SU-DHL-6 (cell line): ENCODE measurements around the gene PNMA8B.

Experiments
- EZH2phosphoT487 ChIP-seq: fragments of 200-600 bp; sonication (generic), shearing (Covaris generic); conservative IDR thresholded peaks from 2 replicates; pipeline ENCODE4 v1.6.1; 2018; ENCODE audit warnings: mild to moderate bottlenecking, antibody characterized with exemption, low read length, moderate library complexity, mixed read lengths
- TF ChIP-seq, protein P1 (sequence below): fragments of 200-600 bp; sonication (generic); IDR thresholded peaks from one replicate; pipeline ENCODE4 v1.5.1; 2017; ENCODE audit warnings: antibody characterized with exemption, mild to moderate bottlenecking, low read length, moderate library complexity; ENCODE audit not compliant: insufficient read depth, poor library complexity, severe bottlenecking

DNA sequence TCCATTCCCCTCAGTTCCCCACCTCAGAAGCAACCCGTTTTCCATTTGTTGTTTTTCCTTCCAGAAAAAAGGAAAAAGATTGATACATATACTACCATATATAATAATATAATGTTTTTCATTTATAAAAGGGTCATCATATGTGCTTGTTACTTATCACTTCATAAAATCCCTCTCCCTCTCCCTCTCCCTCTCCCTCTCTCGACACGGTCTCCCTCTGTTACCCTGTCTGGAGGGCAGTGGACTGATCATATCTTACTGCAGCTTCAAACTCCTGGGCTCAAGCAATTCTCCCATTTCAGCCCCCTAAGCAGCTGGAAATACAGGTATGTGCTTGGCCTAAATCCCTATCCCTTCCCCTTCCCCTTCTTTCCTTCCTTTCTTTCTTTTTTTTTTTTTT lies 41.4 kb downstream of the PNMA8B start:
- TF ChIP-seq, protein P1, sequence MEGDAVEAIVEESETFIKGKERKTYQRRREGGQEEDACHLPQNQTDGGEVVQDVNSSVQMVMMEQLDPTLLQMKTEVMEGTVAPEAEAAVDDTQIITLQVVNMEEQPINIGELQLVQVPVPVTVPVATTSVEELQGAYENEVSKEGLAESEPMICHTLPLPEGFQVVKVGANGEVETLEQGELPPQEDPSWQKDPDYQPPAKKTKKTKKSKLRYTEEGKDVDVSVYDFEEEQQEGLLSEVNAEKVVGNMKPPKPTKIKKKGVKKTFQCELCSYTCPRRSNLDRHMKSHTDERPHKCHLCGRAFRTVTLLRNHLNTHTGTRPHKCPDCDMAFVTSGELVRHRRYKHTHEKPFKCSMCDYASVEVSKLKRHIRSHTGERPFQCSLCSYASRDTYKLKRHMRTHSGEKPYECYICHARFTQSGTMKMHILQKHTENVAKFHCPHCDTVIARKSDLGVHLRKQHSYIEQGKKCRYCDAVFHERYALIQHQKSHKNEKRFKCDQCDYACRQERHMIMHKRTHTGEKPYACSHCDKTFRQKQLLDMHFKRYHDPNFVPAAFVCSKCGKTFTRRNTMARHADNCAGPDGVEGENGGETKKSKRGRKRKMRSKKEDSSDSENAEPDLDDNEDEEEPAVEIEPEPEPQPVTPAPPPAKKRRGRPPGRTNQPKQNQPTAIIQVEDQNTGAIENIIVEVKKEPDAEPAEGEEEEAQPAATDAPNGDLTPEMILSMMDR: no peak
- TF ChIP-seq EZH2phosphoT487: no peak
